B cell (primary cell): ENCODE measurements around the gene SERPINB12.

Experiments
- CTCF ChIP-seq: fragments of 200-600 bp; IDR thresholded peaks from one replicate; pipeline ENCODE4 v1.8.0; 2022; ENCODE audit warnings: antibody characterized with exemption, mild to moderate bottlenecking
- EZH2 ChIP-seq: IDR thresholded peaks from 2 replicates; pipeline ENCODE4 v1.6.1; 2012; ENCODE audit warnings: borderline replicate concordance, low read depth, mild to moderate bottlenecking, moderate library complexity, low read length; ENCODE audit not compliant: insufficient read depth, poor library complexity, severe bottlenecking

- TF ChIP-seq CTCF: no peak
- no peak for TF ChIP-seq EZH2
These were observed 50.3 kb downstream of the SERPINB12 start for GRCh38 chr18:63592471-63592870.
